ENCODE measurements around the gene AGBL1. TPM values are rescaled to one million over a fixed set of nuclear protein-coding genes. Genes with fewer than 3 reads are reported as not detected.

The AGBL1 gene
- total RNA-seq, 1 donor from 2014 or later: 5.5 TPM

DNA sequence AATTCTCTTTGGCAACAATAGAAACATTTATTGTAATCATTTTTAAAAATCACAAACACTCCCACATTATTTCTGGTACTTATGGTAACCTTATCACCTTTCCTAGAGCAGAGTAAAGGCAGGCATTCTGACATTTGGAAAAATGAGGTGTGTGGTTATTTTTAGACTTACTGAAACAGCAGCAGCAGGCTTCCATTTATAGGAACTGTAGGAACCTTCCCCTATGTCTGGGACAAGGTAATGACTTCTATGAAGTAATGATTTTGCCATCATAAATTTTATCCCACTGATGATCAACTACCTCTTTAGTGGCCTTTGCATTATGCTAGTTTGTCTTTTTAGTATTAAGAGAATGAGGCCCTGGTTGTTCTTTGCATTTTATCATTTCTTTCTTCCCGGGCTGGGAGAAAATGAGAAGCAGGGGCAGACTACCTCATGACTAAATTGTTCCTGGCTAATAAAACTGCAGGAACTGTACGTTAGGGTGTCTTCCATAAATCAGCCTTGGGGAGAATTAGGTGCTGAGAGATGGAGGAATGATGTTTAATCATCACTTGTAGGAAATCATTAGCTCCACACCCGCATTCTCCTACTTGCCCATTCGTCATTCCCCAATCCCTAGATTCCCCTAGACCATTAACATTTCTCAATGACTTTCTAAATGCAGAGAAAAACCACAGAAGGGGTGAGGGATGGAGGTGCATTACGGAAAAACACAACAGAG, 680.3 kb downstream of the AGBL1 start:
- Mint-ChIP-seq H3K4me3 (no peak overlapping the region), H3K27ac (no peak overlapping the region)
- no peaks in the 10 kb centered on the region for H4K20me1 ChIP-seq (ENCODE audit: low read depth)

DNA sequence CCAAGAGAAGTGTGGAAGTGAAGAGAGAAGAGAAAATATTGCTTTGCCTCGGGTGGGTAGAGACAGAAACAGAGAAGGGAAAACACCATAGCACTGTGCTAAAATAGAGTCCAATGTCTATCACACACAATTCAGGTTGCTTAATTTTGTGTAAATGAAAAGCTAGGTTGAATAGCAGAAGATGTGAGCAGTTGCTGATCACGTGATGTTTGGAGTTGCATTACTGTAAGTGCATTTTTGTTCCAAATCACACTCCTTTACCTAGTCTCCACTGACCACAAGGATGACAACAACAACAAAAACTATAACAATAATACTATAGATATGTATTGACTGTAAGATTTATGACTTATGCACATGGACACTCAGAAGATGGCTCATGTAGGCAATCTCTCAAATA, 683.2 kb downstream of the AGBL1 start:
- TF ChIP-seq EZH2 (IDR thresholded peaks at IDR 0.05) (no peak), EZH2phosphoT487 (IDR thresholded peaks at IDR 0.05) (no peak)
- TF ChIP-seq, protein P1, sequence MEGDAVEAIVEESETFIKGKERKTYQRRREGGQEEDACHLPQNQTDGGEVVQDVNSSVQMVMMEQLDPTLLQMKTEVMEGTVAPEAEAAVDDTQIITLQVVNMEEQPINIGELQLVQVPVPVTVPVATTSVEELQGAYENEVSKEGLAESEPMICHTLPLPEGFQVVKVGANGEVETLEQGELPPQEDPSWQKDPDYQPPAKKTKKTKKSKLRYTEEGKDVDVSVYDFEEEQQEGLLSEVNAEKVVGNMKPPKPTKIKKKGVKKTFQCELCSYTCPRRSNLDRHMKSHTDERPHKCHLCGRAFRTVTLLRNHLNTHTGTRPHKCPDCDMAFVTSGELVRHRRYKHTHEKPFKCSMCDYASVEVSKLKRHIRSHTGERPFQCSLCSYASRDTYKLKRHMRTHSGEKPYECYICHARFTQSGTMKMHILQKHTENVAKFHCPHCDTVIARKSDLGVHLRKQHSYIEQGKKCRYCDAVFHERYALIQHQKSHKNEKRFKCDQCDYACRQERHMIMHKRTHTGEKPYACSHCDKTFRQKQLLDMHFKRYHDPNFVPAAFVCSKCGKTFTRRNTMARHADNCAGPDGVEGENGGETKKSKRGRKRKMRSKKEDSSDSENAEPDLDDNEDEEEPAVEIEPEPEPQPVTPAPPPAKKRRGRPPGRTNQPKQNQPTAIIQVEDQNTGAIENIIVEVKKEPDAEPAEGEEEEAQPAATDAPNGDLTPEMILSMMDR (IDR thresholded peaks at IDR 0.05): no peak
- H3K79me2 ChIP-seq (ENCODE audit: low read depth): no peaks in the 10 kb centered on the region
- H3K27me3 ChIP-seq: no peaks in the 10 kb centered on the region
- Mint-ChIP-seq H3K4me3 (no peak overlapping the region), H3K4me1 (no peaks in the 10 kb centered on the region), H3K9me3 (no peaks in the 10 kb centered on the region), H3K36me3 (no peaks in the 10 kb centered on the region), H3K27me3 (ENCODE audit: insufficient read depth, low read depth) (peaks cover 3% of the 10 kb centered on the region), H3K27ac (no peak overlapping the region)
- H3K9ac ChIP-seq: no peak overlapping the region
- H3K4me2 ChIP-seq: no peak overlapping the region
- no peak overlapping the region for H3K4me3 ChIP-seq
- H3F3A ChIP-seq (ENCODE audit: low read depth): no peaks in the 10 kb centered on the region
- H3K4me1 ChIP-seq: no peaks in the 10 kb centered on the region
- H2AFZ ChIP-seq (replicated peaks): no peak overlapping the region
- no peak for DNase-seq (ENCODE audit: low spot score)
- no peak overlapping the region for H3K27ac ChIP-seq
- no peaks in the 10 kb centered on the region for H3K36me3 ChIP-seq
- H4K20me1 ChIP-seq (ENCODE audit: low read depth): no peaks in the 10 kb centered on the region
- no peaks in the 10 kb centered on the region for H3K9me3 ChIP-seq (ENCODE audit: low read depth)

More for the DNA sequence above, 680.3 kb downstream of the AGBL1 start:
- H2AFZ ChIP-seq (replicated peaks): no peak overlapping the region
- H3K4me1 ChIP-seq: no peaks in the 10 kb centered on the region
- H3K27ac ChIP-seq: no peak overlapping the region
- Mint-ChIP-seq H3K9me3 (no peaks in the 10 kb centered on the region), H3K36me3 (no peaks in the 10 kb centered on the region), H3K4me1 (peaks cover 3% of the 10 kb centered on the region), H3K27me3 (ENCODE audit: insufficient read depth, low read depth) (peaks cover 6% of the 10 kb centered on the region)
- DNase-seq (ENCODE audit: low spot score): no peak
- H3K4me3 ChIP-seq: no peak overlapping the region
- no peaks in the 10 kb centered on the region for H3F3A ChIP-seq (ENCODE audit: low read depth)
- no peaks in the 10 kb centered on the region for H3K9me3 ChIP-seq (ENCODE audit: low read depth)
- H3K27me3 ChIP-seq: no peaks in the 10 kb centered on the region
- H3K9ac ChIP-seq: no peak overlapping the region
- no peak overlapping the region for H3K4me2 ChIP-seq
- no peaks in the 10 kb centered on the region for H3K79me2 ChIP-seq (ENCODE audit: low read depth)
- TF ChIP-seq EZH2phosphoT487 (IDR thresholded peaks at IDR 0.05) (no peak), EZH2 (IDR thresholded peaks at IDR 0.05) (no peak)
- TF ChIP-seq, protein P1 (IDR thresholded peaks at IDR 0.05): no peak
- no peaks in the 10 kb centered on the region for H3K36me3 ChIP-seq

DNA sequence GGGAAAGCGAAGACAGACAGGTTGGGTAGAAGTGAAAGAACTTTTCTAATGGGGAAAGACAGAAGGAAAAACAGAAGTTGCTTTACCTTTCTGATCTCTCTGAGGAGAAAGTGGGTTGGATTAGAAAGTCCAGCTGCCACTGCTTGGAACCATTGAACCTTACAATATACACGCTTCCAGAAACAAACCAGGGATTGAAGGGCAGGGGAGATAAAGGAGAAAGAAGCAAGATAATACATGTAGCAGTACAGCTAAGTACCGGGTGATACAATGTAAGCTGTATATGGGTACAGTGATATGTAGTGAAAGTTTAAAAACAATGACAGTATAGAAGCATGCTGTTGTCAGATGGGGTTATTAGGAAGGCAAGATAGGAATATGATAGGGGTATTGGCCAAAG, 684.4 kb downstream of the AGBL1 start:
- Histone ChIP-seq H3K9me3 (ENCODE audit: low read depth) (no peaks in the 10 kb centered on the region), H3K27ac (no peak overlapping the region), H3K9ac (no peak overlapping the region), H3K36me3 (no peaks in the 10 kb centered on the region), H3K27me3 (no peaks in the 10 kb centered on the region), H3K79me2 (ENCODE audit: low read depth) (no peaks in the 10 kb centered on the region), H4K20me1 (ENCODE audit: low read depth) (no peaks in the 10 kb centered on the region), H3K4me3 (no peak overlapping the region), H3K4me1 (no peaks in the 10 kb centered on the region), H3F3A (ENCODE audit: low read depth) (no peaks in the 10 kb centered on the region), H3K4me2 (no peak overlapping the region), H2AFZ (replicated peaks) (no peak overlapping the region)
- TF ChIP-seq EZH2phosphoT487 (IDR thresholded peaks at IDR 0.05): no peak
- TF ChIP-seq, protein P1 (IDR thresholded peaks at IDR 0.05): no peak
- TF ChIP-seq EZH2 (IDR thresholded peaks at IDR 0.05): no peak
- peaks cover 5% of the 10 kb centered on the region for H3K4me1 Mint-ChIP-seq
- peaks cover 3% of the 10 kb centered on the region for H3K27me3 Mint-ChIP-seq (ENCODE audit: insufficient read depth, low read depth)
- no peaks in the 10 kb centered on the region for H3K36me3 Mint-ChIP-seq
- H3K9me3 Mint-ChIP-seq: no peaks in the 10 kb centered on the region
- no peak for DNase-seq (ENCODE audit: low spot score)
- H3K27ac Mint-ChIP-seq: no peak overlapping the region
- no peak overlapping the region for H3K4me3 Mint-ChIP-seq

Data from neural progenitor cell (in vitro differentiated cells).